Measurements from ENCODE around the gene DNAH6.
"Not testable (repeated sequence)": the region's sequence is repeated elsewhere in the genome, so short reads cannot be mapped to it uniquely, and the experiment has no call there.

Gene DNAH6

DNA sequence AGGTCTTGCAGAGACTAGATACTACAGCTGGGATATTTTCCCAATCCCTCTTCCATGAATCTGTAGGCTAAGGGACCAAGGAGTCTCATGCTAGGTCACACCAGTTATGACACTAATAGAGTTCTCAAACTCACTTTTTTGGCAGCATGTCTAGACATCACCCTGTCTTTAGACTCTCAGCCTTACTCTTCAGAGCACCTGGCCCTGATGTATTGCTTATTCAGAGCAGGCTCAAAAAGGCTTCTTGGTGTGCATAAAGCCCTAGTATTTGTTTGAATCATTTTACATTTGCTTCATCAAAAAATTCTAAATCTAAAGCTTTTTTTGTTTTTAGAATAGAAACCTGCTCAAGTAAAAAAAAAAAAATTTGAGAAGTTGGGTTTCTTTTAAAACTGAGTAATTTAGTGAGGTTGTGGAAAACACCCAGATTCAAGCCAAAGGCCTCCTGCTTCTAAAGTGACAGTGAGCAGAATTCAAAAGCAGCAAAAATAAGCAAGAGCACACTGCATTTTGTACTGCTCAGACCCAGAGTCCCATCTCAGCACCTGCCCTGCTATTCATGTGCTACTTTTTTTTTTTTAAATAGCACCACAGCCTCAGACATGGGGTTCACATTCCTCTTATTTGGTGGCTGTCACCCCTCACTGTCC, 18.0 kb upstream of the DNAH6 start:
- no peak for DNase-seq

DNA sequence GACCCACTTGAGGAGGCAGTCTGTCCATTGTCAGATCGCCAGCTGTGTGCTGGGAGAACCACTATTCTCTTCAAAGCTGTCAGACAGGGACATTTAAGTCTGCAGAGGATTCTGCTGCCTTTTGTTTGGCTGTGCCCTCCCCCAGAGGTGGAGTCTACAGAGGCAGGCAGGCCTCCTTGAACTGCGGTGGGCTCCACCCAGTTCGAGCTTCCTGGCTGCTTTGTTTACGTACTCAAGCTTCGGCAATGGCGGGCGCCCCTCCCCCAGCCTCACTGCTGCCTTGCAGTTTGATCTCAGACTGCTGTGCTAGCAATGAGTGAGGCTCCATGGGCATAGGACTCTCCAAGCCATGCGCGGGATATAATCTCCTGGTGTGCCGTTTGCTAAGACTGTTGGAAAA, 5.3 kb upstream of the DNAH6 start:
- peak; percentile 68 for DNase-seq

DNA sequence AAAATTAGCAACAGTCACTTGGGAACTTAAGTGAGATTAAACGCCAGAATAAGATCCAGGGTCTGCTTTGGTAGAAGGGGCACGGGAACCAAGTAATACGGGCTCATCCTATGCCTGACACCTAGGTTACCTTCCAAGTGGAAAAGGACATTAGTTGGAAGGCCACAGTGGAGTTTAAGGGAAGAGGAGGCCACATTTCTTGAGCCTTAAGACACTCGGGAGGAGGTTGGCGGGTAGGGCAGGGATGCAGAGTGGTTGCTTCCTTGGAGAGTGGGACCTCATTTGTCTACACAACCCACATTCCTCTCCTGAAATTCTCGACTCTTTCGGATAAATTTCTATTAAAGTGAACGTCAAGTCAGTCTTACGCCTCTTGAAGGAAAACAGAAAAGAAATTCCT, 510 bp upstream of the DNAH6 start:
- DNase-seq, result no peak

DNA sequence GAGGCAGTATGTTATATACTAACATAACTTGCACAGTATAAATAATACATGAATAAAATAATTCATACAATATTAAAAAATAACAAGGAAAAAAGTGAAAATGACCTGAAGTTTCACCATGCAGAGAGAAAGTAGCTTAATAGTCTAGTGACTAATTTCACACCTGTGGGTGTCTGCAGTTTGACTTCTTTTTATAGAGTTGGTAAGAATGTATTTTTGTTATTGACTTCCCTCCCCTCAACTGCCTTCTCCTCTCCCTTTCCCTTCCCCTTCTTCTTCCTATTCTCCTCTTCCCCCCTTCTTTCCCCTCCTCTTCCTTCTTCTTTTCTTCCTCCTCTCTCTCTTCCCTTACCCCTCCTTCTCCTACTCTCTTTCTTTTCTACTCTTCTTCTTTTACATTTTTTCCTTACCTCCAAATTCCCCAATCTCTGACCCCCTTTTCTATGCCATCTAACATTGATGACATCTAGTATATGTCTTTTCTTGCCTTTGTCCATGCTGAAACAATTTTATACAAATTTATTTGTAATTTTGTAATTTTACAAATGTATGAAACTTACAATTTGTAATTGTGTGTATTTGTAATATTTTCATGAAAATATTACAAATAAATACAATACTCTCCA, 3.1 kb downstream of the DNAH6 start:
- DNase-seq, result no peak

DNA sequence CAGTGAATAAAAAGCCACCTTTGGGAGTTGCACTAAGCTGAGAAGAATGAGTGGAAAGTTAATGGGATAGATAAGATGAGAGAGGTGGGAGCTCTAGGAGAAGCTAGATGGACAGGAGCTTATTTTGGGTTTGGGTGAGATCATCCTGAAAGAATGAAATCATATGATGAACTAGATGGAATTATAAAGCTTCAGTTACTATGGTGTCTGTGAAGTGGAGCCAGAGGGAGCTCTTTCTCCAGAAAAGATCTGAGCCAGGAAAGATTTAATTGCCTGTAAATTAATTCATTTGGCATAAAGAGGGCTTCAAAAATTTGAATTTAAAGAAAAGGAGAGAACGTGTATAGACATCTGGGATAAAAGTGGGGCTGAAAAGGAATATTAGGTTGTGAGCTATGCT, 10.3 kb downstream of the DNAH6 start:
- no peak for DNase-seq

DNA sequence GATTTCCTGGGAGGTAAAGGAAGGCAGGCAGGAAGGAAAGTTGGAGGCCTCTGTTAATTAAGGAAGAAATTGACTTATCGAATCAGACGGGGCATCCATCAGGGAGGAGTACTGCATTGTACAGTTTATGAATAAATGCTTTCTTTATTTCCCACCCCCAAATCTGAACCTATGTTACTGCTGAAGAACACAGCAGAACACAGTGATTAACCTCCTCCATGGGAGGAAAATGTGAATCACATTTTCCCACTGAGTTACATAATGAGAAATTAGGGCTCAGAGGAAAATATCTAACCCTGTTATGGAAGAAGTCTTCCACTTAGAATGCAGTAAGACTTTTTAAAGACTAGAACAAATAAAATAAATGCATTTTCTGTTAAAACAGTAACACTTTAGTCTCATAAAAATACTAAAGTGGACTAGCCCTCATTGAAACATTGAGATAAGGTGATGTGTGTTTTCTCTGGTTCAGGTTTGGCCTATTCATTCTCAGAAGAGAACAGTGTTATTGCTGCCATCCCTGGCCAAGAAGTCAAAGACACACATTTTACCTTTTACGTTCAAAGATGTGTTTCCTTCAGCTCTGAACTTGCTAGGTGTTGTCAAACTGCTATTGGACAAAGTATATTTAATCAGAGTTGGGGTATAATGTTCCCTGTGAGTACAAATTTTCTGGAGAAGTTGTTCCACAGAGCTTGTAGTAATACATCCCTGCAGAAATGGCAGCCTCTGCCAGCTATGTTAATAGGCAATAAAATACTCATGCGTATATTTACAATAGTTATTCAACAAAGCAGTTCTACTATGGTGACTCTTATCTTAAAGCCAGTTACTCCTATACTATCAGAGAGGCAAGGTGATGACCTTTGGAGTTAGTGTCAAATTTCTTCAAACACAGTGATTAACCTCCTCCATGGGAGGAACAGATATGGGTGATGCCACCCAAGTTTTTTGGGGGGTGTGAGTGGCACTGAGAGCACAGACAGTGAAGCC, 11.1 kb downstream of the DNAH6 start:
- no peak for DNase-seq

DNA sequence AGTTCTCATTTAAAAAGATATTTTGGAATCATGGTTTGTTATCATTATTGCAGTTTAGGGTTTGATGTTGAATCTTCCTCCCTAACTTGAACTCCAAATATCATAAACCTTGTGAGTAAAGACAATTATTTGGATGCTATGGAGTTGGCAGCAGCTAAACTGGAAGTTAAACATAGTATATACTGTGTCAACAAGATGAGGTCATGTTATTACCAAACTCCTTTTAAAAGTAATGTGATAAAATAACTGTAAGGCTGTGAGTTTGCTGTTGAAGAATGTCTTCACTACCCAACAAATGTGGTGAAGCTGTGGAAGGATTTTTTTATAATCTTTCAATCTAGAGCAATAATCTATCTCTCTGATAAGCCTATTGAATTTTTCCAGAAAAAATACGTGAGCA, 16.0 kb downstream of the DNAH6 start:
- no peak for DNase-seq

DNA sequence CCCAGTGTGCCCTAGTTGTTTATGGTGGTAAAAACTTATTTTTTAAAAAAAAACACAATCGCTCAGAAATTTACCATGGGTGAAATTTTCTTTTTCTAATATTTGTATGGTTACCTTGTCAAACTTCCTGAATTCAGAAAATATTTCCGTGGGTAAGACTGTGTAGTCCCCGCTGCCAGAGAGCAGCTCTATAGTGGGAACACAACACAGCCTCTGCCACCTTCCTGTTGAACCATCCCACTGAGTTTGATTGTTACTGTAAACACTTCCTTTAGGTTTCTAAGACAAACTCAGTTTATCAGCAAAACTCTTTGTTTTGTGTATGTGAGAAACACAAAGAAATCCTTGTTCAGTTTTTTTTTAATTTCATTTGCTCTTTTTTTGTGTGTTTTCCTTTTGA, 17.9 kb downstream of the DNAH6 start:
- DNase-seq, result no peak

DNA sequence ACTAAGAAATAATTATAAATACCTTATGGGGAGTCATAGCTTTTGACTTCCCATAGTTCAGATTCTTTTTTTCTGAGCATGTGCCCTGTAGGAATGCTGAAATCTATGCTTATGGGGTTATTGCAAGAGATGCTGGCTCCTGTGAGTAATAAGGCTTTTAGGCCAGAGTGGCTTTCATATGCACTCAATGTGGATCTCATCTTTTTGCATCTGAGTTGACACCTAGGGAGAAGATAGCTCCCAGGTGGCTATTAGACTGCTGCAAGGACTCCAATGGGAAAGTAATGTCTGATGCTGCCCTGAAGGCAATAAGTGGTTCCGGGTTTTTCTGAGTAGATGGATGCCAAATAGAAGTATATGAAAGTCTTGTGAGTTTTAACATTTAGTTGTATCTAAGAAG, 21.0 kb downstream of the DNAH6 start:
- no peak for DNase-seq

DNA sequence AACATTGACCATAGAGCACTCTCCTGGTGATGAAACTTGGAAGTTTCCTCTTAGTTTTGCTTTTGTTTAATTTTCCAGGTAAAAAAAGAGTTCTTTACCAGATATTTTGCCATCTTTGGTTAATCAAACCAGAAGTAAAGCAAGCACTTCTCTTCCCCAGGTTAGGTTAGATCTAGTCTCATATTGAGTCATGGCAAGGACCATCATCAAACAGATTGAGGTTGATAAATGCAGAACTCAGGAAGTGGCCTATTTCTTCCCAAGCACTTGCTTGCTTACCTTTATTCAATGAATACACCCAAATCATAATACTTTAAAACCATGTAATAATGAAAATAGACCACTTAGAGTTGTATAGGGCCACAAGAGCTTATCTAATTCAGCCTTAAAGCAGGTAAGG, 23.4 kb downstream of the DNAH6 start:
- no peak for DNase-seq

DNA sequence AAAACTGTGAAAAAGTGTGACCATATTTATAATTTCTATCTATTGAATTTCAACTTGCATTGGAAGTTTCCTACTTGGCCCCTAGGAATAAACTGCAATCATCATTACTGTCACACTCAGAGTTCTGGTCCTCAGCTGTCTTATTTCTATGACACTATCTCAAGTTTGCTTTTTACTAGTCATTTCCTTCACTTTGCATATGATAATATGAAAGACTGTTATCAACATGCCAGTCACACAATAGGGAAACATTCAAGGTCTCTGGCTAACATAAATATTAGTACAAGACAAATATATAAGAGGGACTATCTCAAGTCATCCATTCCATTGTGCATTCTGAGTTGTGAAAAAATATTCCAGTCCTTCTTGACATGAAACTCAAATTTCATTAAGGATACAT, 28.7 kb downstream of the DNAH6 start:
- no peak for DNase-seq

DNA sequence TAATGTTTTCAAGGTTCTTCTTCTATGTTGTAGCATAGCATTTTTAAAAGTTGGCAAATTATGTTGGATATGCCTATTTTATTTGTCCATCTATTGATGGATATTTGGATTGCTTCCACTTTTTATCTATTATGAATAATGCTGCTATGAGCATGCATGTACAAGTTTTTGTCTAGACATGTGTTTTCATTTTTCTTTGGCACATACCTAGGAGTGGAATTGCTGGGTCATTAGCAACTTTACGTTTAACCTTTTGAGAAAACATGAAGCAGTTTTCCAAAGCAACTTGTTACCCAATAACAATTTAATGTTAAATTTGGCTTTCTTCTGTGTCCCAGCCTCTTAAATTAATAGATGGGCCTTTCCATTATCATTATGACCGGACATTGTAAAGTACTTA, 30.3 kb downstream of the DNAH6 start:
- DNase-seq, result no peak

DNA sequence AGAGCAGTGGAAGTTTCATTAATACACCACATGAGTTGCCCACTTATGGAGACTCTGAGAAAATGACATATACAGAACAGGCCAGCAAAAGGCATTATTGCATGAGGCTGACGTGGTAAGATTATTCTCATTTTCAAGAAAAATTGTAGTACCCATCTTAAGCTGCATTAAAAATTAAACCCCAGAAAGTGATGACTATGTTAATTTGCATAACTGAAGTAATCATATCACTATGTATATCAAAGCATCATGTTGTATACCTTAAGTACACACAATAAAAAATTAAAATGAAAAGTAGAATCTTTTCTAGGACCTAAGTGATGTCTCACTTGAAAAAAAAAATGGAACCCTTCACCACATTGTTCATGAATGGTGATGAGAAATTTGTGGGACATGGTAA, 32.0 kb downstream of the DNAH6 start:
- no peak for DNase-seq

DNA sequence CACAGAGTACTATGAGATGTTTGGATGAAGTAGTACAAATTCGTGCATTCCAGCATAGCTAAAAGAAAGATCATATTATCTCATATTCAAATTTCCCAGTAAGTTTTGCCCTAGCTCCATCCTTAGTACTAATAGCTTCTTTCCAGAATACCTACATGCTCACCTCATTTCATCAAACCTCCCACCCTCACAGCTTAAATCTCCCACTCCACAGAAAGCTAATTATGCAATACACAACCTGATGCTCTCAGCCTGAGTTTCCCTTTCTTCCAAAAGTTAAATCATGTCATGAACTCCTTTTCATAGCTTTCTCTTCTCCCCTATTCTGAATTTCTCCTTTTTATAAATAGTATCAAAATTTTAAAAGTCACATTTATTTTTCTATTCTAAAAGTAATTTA, 34.6 kb downstream of the DNAH6 start:
- no peak for DNase-seq

DNA sequence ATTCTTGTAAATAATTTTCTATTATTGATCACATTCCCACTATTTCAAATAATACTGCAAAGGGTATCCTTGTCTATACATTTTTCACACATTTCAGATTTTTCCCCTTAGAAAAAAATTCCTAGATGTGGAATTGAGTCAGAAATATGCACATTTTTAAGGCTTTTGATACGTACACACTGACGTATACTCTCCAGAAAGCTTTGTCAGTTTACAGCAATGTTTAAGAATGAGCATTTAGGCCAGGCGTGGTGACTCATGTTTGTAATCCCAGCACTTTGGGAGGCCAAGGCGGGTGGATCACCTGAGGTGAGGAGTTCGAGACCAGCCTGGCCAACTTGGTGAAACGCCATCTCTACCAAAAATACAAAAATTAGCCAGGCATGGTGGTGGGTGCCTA, 35.2 kb downstream of the DNAH6 start:
- DNase-seq, result not testable (repeated sequence)

DNA sequence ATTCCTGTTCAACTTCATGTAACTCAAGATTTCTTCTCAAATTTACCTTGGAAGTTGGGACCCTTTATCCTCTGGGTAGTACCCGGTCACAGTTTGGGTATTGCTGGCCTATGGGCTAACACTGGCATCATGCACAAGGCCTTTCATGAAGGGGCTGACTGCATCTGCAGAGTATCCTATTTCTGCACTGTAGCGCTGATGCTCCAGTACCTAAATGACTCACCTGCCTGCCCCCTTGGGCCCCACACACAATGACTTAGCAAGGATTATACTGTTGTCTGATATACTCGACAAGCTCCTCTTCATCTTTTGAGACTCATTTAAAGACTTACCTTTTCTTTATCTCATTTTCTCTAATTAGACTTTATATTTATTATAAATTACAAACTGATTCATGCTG, 39.9 kb downstream of the DNAH6 start:
- no peak for DNase-seq

DNA sequence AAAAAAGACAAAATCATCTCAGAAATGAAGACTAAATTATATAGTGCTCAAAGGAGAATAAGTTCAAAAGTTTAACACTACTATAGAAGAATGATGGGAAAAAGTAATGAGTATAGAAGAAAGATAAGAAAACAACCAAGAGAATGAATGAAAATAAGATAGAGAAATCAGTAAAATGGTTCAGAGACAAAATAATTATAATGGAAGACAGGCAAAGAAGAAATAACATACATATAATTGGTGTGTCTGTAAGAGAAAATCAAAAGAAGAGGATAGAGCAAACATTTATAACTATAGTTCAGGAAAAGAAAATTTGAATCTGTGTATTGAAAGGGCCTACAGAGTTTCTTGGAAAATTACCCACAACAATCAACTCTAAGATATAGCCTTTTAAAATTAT, 43.5 kb downstream of the DNAH6 start:
- DNase-seq, result no peak

DNA sequence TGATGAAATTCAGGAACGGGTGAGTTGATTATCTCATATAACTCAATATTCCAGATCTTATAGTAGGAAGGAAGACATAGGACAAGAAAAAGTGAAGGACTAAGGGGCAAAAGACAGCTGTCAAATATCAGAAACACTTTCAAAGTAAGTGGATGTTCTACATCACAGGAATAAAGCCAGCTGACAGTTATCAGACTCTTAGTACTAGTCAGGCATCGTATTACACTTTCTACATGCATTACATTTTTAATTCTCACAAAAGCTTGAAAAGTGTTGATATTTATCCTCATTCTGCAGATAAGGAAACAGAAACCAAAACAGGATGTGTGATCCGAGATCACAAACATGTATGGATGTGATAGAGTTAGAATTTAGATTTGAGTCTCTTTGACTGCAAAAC, 63.4 kb downstream of the DNAH6 start:
- DNase-seq, result no peak

DNA sequence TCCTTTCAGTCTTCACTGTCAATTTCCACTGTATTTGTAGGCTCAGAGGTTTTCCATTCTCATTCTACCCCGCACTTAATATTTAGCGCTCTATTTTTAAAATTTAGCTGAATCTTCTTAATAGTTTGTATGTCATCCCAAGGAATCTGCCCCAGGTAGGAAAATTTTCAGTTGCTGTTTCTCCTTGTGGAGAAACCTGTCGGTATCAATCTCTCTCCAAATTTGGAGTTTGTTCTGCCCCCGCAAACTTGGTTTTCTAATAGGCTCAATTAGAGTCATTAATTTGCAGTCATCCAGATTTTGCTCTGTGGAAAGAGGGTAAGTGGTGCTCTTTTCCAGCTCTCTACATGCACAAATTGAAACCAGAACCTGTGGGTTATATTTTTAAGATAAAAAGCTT, 87.6 kb downstream of the DNAH6 start:
- DNase-seq, result no peak

DNA sequence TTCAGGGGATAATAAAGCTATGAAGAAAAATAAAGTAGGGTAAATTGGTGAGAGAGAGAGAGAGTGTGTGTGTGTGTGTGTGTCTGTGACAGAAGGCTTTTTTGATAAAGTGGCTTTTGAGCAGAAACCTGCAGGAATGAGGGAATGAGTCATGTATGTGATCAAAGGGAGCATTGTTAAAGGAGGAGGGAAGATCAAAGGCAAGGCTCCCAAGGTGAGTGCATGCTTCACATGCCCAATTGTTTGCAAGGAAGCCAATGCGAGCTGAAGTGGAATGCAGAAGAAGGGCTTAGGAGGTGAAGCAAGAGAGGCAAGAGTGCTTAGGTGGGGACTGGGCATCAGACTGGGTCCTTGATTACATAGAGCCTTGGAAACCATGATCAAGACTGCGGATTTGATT, 96.8 kb downstream of the DNAH6 start:
- DNase-seq, result no peak

DNA sequence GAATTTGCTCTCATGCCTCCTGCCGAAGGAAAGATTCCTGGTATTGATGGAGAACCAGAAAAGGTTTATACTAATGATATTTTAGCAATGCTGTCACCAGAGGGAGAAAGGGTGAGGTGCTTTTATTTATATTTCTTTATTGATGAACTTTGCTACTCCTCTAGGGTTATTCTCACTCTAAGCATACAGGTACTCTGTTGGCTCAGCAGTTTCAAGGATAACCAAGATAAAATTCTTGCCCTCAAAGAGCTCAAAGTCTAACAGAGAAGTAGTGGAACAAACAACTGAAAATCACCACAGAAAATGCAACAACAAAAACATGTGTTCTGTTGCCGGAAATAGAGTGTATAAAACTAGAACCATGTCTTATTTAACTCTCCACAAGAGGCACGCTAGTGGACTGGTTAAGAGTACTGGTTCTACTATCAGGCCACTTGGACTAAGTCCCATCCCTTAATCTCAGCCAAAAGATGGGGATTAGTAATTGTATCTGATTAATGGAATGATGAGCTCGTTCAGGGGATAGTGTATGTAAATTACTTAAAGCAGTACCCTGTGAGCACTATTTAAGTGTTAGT, 103.6 kb downstream of the DNAH6 start:
- no peak for DNase-seq

DNA sequence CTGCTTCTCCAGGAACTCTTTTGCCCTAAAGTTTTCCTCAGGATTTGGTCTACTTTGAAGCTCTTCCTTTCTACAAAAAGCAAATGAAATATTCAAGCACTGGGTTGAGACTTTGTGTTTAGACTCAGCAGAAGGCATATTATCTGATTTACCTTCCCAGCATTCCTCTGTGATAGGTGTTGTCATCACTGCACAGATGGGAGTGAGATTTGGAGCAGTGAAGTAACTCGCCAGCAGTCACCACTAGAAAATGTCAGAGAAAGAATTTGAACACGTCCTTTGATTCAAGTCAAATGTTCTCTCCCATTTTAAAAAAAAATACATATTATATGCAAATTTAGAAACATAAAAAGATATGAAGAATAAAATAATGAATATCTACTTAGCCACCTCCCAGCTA, 112.2 kb downstream of the DNAH6 start:
- DNase-seq, result no peak

DNA sequence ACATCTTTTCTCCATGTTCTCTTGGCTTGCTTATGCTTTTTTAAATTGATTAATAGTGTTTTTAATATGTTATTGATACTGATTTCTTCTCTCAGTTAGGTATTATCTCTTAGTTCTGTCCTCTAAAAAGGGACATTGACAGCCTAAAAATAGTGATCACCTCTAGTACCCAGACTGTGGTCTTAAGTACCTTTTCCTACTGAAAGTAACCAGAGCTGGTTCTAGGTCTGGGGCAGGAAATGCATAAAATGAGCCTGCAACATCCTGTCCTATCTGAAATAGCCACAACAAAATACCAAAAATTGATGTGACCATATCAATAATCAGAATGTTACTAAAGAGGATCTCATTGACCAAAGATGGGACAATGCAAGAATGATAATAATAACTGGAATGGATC, 113.3 kb downstream of the DNAH6 start:
- no peak for DNase-seq

DNA sequence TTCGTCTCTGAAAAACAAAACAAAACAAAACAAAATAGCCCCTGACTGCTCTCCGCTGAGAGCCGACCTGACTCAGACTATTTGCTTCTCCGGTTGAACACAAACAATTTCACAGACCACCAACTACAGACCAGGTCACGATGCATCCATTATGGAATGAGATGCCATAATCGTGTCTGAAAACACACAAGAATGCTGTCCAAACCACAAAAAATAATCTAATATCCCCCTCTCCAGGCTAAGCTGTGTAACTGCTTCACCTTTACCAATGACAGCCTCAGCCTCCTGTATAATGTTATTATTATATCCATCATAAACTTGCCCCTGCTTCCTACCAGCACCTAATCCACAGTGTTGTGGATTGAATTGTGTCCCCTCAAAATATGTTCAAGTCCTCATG, 114.7 kb downstream of the DNAH6 start:
- DNase-seq, result no peak

Data from activated effector memory CD4-positive, alpha-beta T cell treated with anti-CD3 and anti-CD28 coated beads, Interleukin-2, amount 50 U/mL, for 16 hours (primary cell).